NOMO-1 treated with DMSO at 0.1 percent for 48 hours (cell line): ENCODE data around the gene TMEM219.

ENCODE experiments used
- DNase-seq: peaks from one replicate; lab custom pipeline; 2025; ENCODE audit not compliant: unreplicated experiment; lab: John Stamatoyannopoulos, UW

The TMEM219 gene

GRCh38 chr16:29994600-29995323 is 32.9 kb downstream of the TMEM219 start:
- no peak for DNase-seq

- DNase-seq = peak; percentile 87
These were observed 33.5 kb downstream of the TMEM219 start, which contains the start of gene HIRIP3 for GRCh38 chr16:29995324-29995910. Gene HIRIP3 (minus strand): TSS chr16:29995617. CDS start chr16:29995605, 12 bp downstream.

GRCh38 chr16:29995911-29996765 is 34.3 kb downstream of the TMEM219 start, which contains the start of gene INO80E:
Gene INO80E (plus strand): TSS chr16:29996241. CDS start chr16:29996311, 70 bp downstream.
- DNase-seq = peak; percentile 95

GRCh38 chr16:29996766-29997250 is 34.9 kb downstream of the TMEM219 start:
- no peak for DNase-seq

GRCh38 chr16:29999605-30000004 is 37.7 kb downstream of the TMEM219 start:
- no peak for DNase-seq

- DNase-seq = no peak
These were observed 39.1 kb downstream of the TMEM219 start for GRCh38 chr16:30000735-30001631.

GRCh38 chr16:30002614-30003346 is 40.9 kb downstream of the TMEM219 start:
- DNase-seq = no peak

GRCh38 chr16:30003670-30004423 is 42.0 kb downstream of the TMEM219 start:
- no peak for DNase-seq

GRCh38 chr16:30004424-30004776 is 42.5 kb downstream of the TMEM219 start:
- DNase-seq = no peak

- DNase-seq = no peak
These were observed 42.9 kb downstream of the TMEM219 start for GRCh38 chr16:30004811-30005242.

GRCh38 chr16:30005341-30006094 is 43.6 kb downstream of the TMEM219 start:
- DNase-seq = peak; percentile 35

GRCh38 chr16:30006095-30006473 is 44.2 kb downstream of the TMEM219 start:
- no peak for DNase-seq

GRCh38 chr16:30006659-30007377 is 44.9 kb downstream of the TMEM219 start:
- no peak for DNase-seq

- no peak for DNase-seq
These were observed 45.6 kb downstream of the TMEM219 start for GRCh38 chr16:30007378-30007895.

- DNase-seq = no peak
These were observed 47.4 kb downstream of the TMEM219 start for GRCh38 chr16:30009085-30009862.

GRCh38 chr16:30009990-30010843 is 48.3 kb downstream of the TMEM219 start:
- no peak for DNase-seq
